GM12878 (cell line): Measurements from ENCODE around the gene SESTD1.

ENCODE experiments used
- EGR1 ChIP-seq, 2 experiments: IDR thresholded peaks; 1 replicate in 1 of 2; 2 replicates in 1 of 2; pipeline ENCODE4 v1.6.1; 2011 to 2012; ENCODE audit warnings: low read depth in 2 of 2, low read length in 2 of 2, borderline replicate concordance in 1 of 2, mild to moderate bottlenecking in 1 of 2, moderate library complexity in 1 of 2
- EZH2 ChIP-seq: IDR thresholded peaks from 2 replicates; pipeline ENCODE4 v1.6.1; 2012; ENCODE audit warnings: low read depth, mild to moderate bottlenecking, control low read depth, inconsistent platforms, low read length, borderline replicate concordance; ENCODE audit not compliant: control insufficient read depth
- MEF2A ChIP-seq: IDR thresholded peaks from 2 replicates; pipeline ENCODE4 v1.6.1; 2011; ENCODE audit warnings: low read depth, mild to moderate bottlenecking, low read length, moderate library complexity; ENCODE audit not compliant: insufficient read depth
- PAX8 ChIP-seq: fragments of 450-650 bp; IDR thresholded peaks from 2 replicates; pipeline ENCODE4 v1.6.1; 2017; ENCODE audit warnings: mild to moderate bottlenecking, moderate library complexity
- POLR2A ChIP-seq: IDR thresholded peaks from 2 replicates; pipeline ENCODE4 v1.6.1; 2011; ENCODE audit warnings: low read depth, mild to moderate bottlenecking, low read length
- RFX5 ChIP-seq: IDR thresholded peaks from 2 replicates; pipeline ENCODE4 v1.6.1; 2011; ENCODE audit warnings: low read depth, low read length, improper control_type of control experiment
- SIN3A ChIP-seq: IDR thresholded peaks from 2 replicates; pipeline ENCODE4 v1.6.1; 2012; ENCODE audit warnings: low read depth, low read length, improper control_type of control experiment
- SRF ChIP-seq, 2 experiments: IDR thresholded peaks; 2 replicates each; pipeline ENCODE4 v1.6.1; 2011; ENCODE audit warnings: low read depth in 2 of 2, low read length in 2 of 2, mild to moderate bottlenecking in 1 of 2, moderate library complexity in 1 of 2
- TF ChIP-seq, protein P1 (sequence below), 3 experiments: IDR thresholded peaks in 2 of 3; conservative IDR thresholded peaks in 1 of 3; 2 replicates each; pipeline ENCODE4 v1.5.1; 2011; ENCODE audit warnings: low read depth in 3 of 3, low read length in 3 of 3, mild to moderate bottlenecking in 3 of 3, control low read depth in 2 of 3, moderate library complexity in 2 of 3, inconsistent platforms in 1 of 3, mixed read lengths in 1 of 3; ENCODE audit not compliant: control insufficient read depth in 2 of 3, insufficient read depth in 1 of 3; ENCODE audit errors: extremely low read depth in 1 of 3
- TF ChIP-seq, protein P2 (sequence below): IDR thresholded peaks from 2 replicates; pipeline ENCODE4 v1.6.1; 2012; ENCODE audit warnings: mild to moderate bottlenecking, low read depth, low read length

DNA sequence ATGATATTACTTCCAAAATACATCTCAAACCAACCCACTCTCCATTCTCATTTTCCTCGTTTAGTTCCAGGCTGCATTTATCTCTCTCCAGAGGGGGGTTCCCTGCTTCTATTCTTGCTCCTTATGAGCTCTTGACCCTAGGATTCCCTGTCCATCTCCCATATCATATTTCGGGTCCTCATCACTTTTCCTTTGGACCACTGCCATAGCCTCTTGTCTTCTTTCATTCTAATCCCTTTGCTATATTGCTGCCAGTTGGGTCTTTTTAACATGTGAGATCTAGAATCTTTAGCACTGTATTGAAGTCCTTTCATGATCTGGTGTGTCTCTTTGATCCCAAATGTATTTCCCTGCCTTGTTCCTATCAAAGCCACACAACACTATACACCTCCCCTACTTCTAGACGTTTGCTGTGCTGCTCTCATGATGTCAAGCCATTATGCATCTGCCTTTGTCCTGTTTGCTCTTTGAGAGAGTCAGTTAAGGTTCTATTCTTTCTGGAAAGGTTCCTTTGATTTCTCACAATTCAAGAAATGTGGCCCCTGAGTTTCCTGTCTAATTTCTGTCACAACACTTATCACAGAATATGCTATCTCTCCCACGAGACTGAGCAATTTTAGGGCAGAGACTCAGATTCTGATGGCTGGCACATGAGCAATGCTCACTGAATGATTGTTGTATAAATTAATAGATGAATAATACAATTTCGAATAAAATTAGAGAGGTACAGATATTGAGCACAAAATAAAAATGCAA lies 43.2 kb upstream of the SESTD1 start:
- TF ChIP-seq SIN3A (no peak), PAX8 (no peak), SRF (IDR thresholded peaks at IDR 0.05; ENCODE audit: low read depth in 2 of 2, low read length in 2 of 2) (no peak), EGR1 (IDR thresholded peaks at IDR 0.05; ENCODE audit: borderline replicate concordance in 1 of 2, low read depth in 2 of 2, low read length in 2 of 2) (no peak), MEF2A (no peak), RFX5 (no peak), EZH2 (no peak), POLR2A (no peak)
- TF ChIP-seq, protein P1, sequence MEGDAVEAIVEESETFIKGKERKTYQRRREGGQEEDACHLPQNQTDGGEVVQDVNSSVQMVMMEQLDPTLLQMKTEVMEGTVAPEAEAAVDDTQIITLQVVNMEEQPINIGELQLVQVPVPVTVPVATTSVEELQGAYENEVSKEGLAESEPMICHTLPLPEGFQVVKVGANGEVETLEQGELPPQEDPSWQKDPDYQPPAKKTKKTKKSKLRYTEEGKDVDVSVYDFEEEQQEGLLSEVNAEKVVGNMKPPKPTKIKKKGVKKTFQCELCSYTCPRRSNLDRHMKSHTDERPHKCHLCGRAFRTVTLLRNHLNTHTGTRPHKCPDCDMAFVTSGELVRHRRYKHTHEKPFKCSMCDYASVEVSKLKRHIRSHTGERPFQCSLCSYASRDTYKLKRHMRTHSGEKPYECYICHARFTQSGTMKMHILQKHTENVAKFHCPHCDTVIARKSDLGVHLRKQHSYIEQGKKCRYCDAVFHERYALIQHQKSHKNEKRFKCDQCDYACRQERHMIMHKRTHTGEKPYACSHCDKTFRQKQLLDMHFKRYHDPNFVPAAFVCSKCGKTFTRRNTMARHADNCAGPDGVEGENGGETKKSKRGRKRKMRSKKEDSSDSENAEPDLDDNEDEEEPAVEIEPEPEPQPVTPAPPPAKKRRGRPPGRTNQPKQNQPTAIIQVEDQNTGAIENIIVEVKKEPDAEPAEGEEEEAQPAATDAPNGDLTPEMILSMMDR (IDR thresholded peaks at IDR 0.05 in 2 of 3, conservative IDR thresholded peaks at IDR 0.05 in 1 of 3; ENCODE audit: control insufficient read depth in 2 of 3, extremely low read depth in 1 of 3, insufficient read depth in 1 of 3, low read depth in 3 of 3, low read length in 3 of 3), result no peak
- TF ChIP-seq, protein P2, sequence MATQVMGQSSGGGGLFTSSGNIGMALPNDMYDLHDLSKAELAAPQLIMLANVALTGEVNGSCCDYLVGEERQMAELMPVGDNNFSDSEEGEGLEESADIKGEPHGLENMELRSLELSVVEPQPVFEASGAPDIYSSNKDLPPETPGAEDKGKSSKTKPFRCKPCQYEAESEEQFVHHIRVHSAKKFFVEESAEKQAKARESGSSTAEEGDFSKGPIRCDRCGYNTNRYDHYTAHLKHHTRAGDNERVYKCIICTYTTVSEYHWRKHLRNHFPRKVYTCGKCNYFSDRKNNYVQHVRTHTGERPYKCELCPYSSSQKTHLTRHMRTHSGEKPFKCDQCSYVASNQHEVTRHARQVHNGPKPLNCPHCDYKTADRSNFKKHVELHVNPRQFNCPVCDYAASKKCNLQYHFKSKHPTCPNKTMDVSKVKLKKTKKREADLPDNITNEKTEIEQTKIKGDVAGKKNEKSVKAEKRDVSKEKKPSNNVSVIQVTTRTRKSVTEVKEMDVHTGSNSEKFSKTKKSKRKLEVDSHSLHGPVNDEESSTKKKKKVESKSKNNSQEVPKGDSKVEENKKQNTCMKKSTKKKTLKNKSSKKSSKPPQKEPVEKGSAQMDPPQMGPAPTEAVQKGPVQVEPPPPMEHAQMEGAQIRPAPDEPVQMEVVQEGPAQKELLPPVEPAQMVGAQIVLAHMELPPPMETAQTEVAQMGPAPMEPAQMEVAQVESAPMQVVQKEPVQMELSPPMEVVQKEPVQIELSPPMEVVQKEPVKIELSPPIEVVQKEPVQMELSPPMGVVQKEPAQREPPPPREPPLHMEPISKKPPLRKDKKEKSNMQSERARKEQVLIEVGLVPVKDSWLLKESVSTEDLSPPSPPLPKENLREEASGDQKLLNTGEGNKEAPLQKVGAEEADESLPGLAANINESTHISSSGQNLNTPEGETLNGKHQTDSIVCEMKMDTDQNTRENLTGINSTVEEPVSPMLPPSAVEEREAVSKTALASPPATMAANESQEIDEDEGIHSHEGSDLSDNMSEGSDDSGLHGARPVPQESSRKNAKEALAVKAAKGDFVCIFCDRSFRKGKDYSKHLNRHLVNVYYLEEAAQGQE, result no peak
